Measurements from ENCODE around the gene ST7. TPM values are rescaled to one million over a fixed set of nuclear protein-coding genes. Genes with fewer than 3 reads are reported as not detected.

ST7 gene
- polyA plus RNA-seq, 1 donor (not counting 4 experiments of a cell fraction or from before 2014, with no cell fraction given): 16.9 TPM

DNA sequence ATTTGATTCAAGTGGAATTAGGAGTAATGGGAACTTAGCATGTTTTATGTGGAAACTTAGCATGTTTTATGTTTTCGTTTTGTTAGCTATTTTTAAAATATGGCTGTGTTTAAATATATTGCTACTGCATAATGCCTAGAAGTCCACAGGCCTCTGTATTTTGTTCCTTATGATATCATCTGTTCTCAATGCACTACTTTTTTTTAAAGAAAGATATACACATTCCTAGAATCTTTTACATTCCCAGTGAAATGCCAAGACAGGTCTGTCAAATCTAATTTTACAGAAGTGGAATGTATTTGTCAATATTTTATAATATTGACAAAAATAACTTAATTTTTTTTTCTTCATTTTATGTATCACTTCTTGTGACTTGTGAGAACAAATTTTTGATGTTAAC is 51.6 kb downstream of the ST7 start:
- DNase-seq (ENCODE audit: low read depth, low spot score) (no peak), FAIRE-seq (no peak)
- H3K27me3 ChIP-seq (ENCODE audit: control insufficient read depth, extremely low read depth, insufficient read depth, low read length): no peaks in the 10 kb centered on the region
- no peak overlapping the region for H3K4me3 ChIP-seq (ENCODE audit: control insufficient read depth in 2 of 3, extremely low read depth in 1 of 3, insufficient read depth in 2 of 3, low read depth in 1 of 3, low read length in 3 of 3)
- H3K4me2 ChIP-seq (ENCODE audit: control insufficient read depth, extremely low read depth, insufficient read depth, low read depth, low read length): no peak overlapping the region
- H3K4me1 ChIP-seq (ENCODE audit: control insufficient read depth, extremely low read depth, insufficient read depth, low read length): peaks cover 7% of the 10 kb centered on the region
- no peak for TF ChIP-seq EZH2 (IDR thresholded peaks at IDR 0.05; ENCODE audit: low read length)
- TF ChIP-seq, protein P1, sequence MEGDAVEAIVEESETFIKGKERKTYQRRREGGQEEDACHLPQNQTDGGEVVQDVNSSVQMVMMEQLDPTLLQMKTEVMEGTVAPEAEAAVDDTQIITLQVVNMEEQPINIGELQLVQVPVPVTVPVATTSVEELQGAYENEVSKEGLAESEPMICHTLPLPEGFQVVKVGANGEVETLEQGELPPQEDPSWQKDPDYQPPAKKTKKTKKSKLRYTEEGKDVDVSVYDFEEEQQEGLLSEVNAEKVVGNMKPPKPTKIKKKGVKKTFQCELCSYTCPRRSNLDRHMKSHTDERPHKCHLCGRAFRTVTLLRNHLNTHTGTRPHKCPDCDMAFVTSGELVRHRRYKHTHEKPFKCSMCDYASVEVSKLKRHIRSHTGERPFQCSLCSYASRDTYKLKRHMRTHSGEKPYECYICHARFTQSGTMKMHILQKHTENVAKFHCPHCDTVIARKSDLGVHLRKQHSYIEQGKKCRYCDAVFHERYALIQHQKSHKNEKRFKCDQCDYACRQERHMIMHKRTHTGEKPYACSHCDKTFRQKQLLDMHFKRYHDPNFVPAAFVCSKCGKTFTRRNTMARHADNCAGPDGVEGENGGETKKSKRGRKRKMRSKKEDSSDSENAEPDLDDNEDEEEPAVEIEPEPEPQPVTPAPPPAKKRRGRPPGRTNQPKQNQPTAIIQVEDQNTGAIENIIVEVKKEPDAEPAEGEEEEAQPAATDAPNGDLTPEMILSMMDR (optimal IDR thresholded peaks at IDR 0.05 in 1 of 3, IDR thresholded peaks at IDR 0.05 in 1 of 3, conservative IDR thresholded peaks at IDR 0.05 in 1 of 3; ENCODE audit: extremely low read depth in 1 of 3, insufficient read depth in 2 of 3, low read length in 3 of 3): no peak
- H4K20me1 ChIP-seq (ENCODE audit: control insufficient read depth, extremely low read depth, insufficient read depth, low read length): no peaks in the 10 kb centered on the region
- H3K36me3 ChIP-seq (ENCODE audit: control insufficient read depth in 2 of 2, extremely low read depth in 1 of 2, insufficient read depth in 2 of 2, low read length in 2 of 2): no peaks in the 10 kb centered on the region
- no peak overlapping the region for H3K27ac ChIP-seq (ENCODE audit: control insufficient read depth, insufficient read depth, low read length)
- dilution Hi-C loops (cut with MboI; ENCODE audit: extremely low pct_ligation_motif_present, low sequenced_read_pairs): no loop called here
- H3K9me3 ChIP-seq (ENCODE audit: control insufficient read depth, low read depth, low read length): no peaks in the 10 kb centered on the region
- no peak overlapping the region for H3K9ac ChIP-seq (ENCODE audit: control insufficient read depth, extremely low read depth, insufficient read depth, low read length)
- no peaks in the 10 kb centered on the region for H3K79me2 ChIP-seq (ENCODE audit: control insufficient read depth, insufficient read depth, low read length)
- no peak overlapping the region for H2AFZ ChIP-seq (ENCODE audit: control insufficient read depth, low read length)
- no peaks in the 10 kb centered on the region for H3K9me1 ChIP-seq (ENCODE audit: control insufficient read depth, extremely low read depth, insufficient read depth, low read length)

DNA sequence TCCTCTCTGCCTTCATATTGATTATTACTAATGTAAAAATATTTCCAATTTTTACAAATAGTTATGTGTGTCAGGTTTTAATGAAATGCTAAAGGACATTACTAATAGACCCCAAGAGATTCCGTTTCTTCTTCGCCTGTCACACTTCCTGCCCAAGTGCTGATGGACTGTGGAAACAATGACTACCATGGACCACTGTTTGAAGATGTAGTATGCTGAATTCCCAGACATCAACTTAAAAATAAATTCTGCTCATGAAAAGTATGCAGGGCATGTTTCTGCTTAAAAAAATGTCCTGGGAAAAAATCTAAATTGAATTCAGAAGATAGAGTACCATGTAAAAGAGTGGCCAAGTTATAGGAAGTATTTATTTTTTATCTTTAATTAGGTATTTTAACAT is 52.1 kb downstream of the ST7 start:
- TF ChIP-seq, protein P1 (optimal IDR thresholded peaks at IDR 0.05 in 1 of 3, IDR thresholded peaks at IDR 0.05 in 1 of 3, conservative IDR thresholded peaks at IDR 0.05 in 1 of 3; ENCODE audit: extremely low read depth in 1 of 3, insufficient read depth in 2 of 3, low read length in 3 of 3): no peak
- TF ChIP-seq EZH2 (IDR thresholded peaks at IDR 0.05; ENCODE audit: low read length): no peak
- H3K27ac ChIP-seq (ENCODE audit: control insufficient read depth, insufficient read depth, low read length): no peak overlapping the region
- H2AFZ ChIP-seq (ENCODE audit: control insufficient read depth, low read length): no peak overlapping the region
- H3K9me3 ChIP-seq (ENCODE audit: control insufficient read depth, low read depth, low read length): no peaks in the 10 kb centered on the region
- H3K79me2 ChIP-seq (ENCODE audit: control insufficient read depth, insufficient read depth, low read length): peaks cover 2% of the 10 kb centered on the region
- no peaks in the 10 kb centered on the region for H3K9me1 ChIP-seq (ENCODE audit: control insufficient read depth, extremely low read depth, insufficient read depth, low read length)
- no peak overlapping the region for H3K4me2 ChIP-seq (ENCODE audit: control insufficient read depth, extremely low read depth, insufficient read depth, low read depth, low read length)
- H3K9ac ChIP-seq (ENCODE audit: control insufficient read depth, extremely low read depth, insufficient read depth, low read length): no peak overlapping the region
- no peak overlapping the region for H3K4me3 ChIP-seq (ENCODE audit: control insufficient read depth in 2 of 3, extremely low read depth in 1 of 3, insufficient read depth in 2 of 3, low read depth in 1 of 3, low read length in 3 of 3)
- peaks cover 7% of the 10 kb centered on the region for H3K4me1 ChIP-seq (ENCODE audit: control insufficient read depth, extremely low read depth, insufficient read depth, low read length)
- H3K27me3 ChIP-seq (ENCODE audit: control insufficient read depth, extremely low read depth, insufficient read depth, low read length): no peaks in the 10 kb centered on the region
- H3K36me3 ChIP-seq (ENCODE audit: control insufficient read depth in 2 of 2, extremely low read depth in 1 of 2, insufficient read depth in 2 of 2, low read length in 2 of 2): no peaks in the 10 kb centered on the region
- H4K20me1 ChIP-seq (ENCODE audit: control insufficient read depth, extremely low read depth, insufficient read depth, low read length): no peaks in the 10 kb centered on the region
- no peak for FAIRE-seq
- DNase-seq (ENCODE audit: low read depth, low spot score): no peak
- dilution Hi-C loops (cut with MboI; ENCODE audit: extremely low pct_ligation_motif_present, low sequenced_read_pairs): no loop called here
